ENCODE data around the gene NEIL3.

GRCh38 chr4:177308125-177308524 lies 1.5 kb upstream of the NEIL3 start:
- TF ChIP-seq CTCF (IDR thresholded peaks at IDR 0.05), result no peak
- TF ChIP-seq POLR2A (IDR thresholded peaks at IDR 0.05), result no peak

All from esophagus squamous epithelium (tissue), 4 donors.